Peyer's patch (tissue), 4 donors: ENCODE data around the gene ZNF526. TPM values are rescaled to one million over a fixed set of nuclear protein-coding genes. Genes with fewer than 3 reads are reported as not detected.

Experiments
- DNase-seq, 3 donors: peaks; one replicate each; pipeline ENCODE4 v3.0.0-alpha.2; 2017 to 2019
- H3K27ac ChIP-seq, 4 donors: fragments of 200-600 bp; sonication (generic); one replicate each; pipeline ENCODE4 v1.5.1; 2016 to 2019
- H3K27me3 ChIP-seq, 2 donors: fragments of 200-600 bp; sonication (generic); one replicate each; pipeline ENCODE4 v1.5.1; 2019
- H3K36me3 ChIP-seq, 3 donors: fragments of 200-600 bp; sonication (generic); one replicate each; pipeline ENCODE4 v1.5.1; 2016 to 2019
- H3K4me1 ChIP-seq, 4 donors: fragments of 200-600 bp; sonication (generic); one replicate each; pipeline ENCODE4 v1.5.1; 2016 to 2019
- H3K4me3 ChIP-seq, 4 donors: fragments of 200-600 bp; sonication (generic); 1 replicate in 3 of 4; 2 replicates in 1 of 4; pipeline ENCODE4 v1.5.1; 2016 to 2019; ENCODE audit warnings: mild to moderate bottlenecking in 1 of 4
- H3K9me3 ChIP-seq, 4 donors: fragments of 200-600 bp; sonication (generic); one replicate each; pipeline ENCODE4 v1.5.1; 2016 to 2019; ENCODE audit warnings: mild to moderate bottlenecking in 1 of 4
- CTCF ChIP-seq, 6 experiments: fragments of 450-650 bp in 4 of 6; fragments of 200-600 bp in 2 of 6; sonication (generic) in 1 of 6; IDR thresholded peaks; one replicate each; pipeline ENCODE4 v1.5.1; 2017 to 2019; ENCODE audit warnings: antibody characterized with exemption in 6 of 6, mild to moderate bottlenecking in 3 of 6, moderate library complexity in 1 of 6
- POLR2A ChIP-seq, 2 donors: fragments of 450-650 bp; IDR thresholded peaks; one replicate each; pipeline ENCODE4 v1.5.1; 2017; ENCODE audit warnings: antibody characterized with exemption in 2 of 2, mild to moderate bottlenecking in 2 of 2, moderate library complexity in 2 of 2
- total RNA-seq, 4 donors: library from RNA; depleted of rRNA; stranded (reverse); fragments of >200 nt; gene quantifications; one replicate each; pipeline ENCODE4 v1.1.0, GENCODE V29; 2016

ZNF526 gene
- total RNA-seq, 4 donors from 2014 or later, result 9.1 to 14.0 (median 12.3) TPM

GRCh38 chr19:42242069-42242511 lies 22.0 kb downstream of the ZNF526 start:
- peak overlapping the region; percentile 73 to 97 (median 94) for H3K4me3 ChIP-seq
- peaks cover 0 to 16% (median 0%) of the 10 kb centered on the region in 3 donors for H3K36me3 ChIP-seq
- peak overlapping the region; percentile 89 to 97 (median 90) for H3K27ac ChIP-seq
- peaks cover 0 to 49% (median 18%) of the 10 kb centered on the region in 4 donors for H3K4me1 ChIP-seq
- H3K27me3 ChIP-seq, result no peaks in the 10 kb centered on the region
- no peak for DNase-seq
- TF ChIP-seq POLR2A (IDR thresholded peaks at IDR 0.05) (no peak), CTCF (IDR thresholded peaks at IDR 0.05) (no peak)
- no peaks in the 10 kb centered on the region for H3K9me3 ChIP-seq

- Histone ChIP-seq H3K4me1 (peaks cover 0 to 49% (median 18%) of the 10 kb centered on the region in 4 donors), H3K9me3 (no peaks in the 10 kb centered on the region), H3K4me3 (peak within 1 kb of the TSS; percentile 73 to 97 (median 94)), H3K36me3 (peaks cover 0 to 10% (median 0%) of the 10 kb centered on the region in 3 donors), H3K27ac (peak within 1 kb of the TSS; percentile 89 to 97 (median 90)), H3K27me3 (no peaks in the 10 kb centered on the region)
- peak; percentile 99 for DNase-seq
- TF ChIP-seq POLR2A (IDR thresholded peaks at IDR 0.05), result peak; percentile 93 to 96
- TF ChIP-seq CTCF (IDR thresholded peaks at IDR 0.05), result peak in 2 of 6 experiments; percentile 1 to 2
These were observed 22.6 kb downstream of the ZNF526 start, which contains the start of gene GSK3A for GRCh38 chr19:42242512-42243409. GSK3A (minus strand) TSS chr19:42242602; CDS start chr19:42242465, 137 bp downstream.

GRCh38 chr19:42244347-42245220 lies 24.5 kb downstream of the ZNF526 start:
- H3K27me3 ChIP-seq, result no peaks in the 10 kb centered on the region
- H3K4me1 ChIP-seq, result peaks cover 0 to 46% (median 18%) of the 10 kb centered on the region in 4 donors
- DNase-seq, result peak; percentile 93 to 97 (median 94)
- peak; percentile 65 to 67 for TF ChIP-seq POLR2A (IDR thresholded peaks at IDR 0.05)
- TF ChIP-seq CTCF (IDR thresholded peaks at IDR 0.05), result peak; percentile 38 to 84 (median 72)
- peak overlapping the region; percentile 73 to 97 (median 94) for H3K4me3 ChIP-seq
- no peaks in the 10 kb centered on the region for H3K9me3 ChIP-seq
- peaks cover 0 to 19% (median 0%) of the 10 kb centered on the region in 3 donors for H3K36me3 ChIP-seq
- H3K27ac ChIP-seq, result peak overlapping the region; percentile 89 to 97 (median 90)

GRCh38 chr19:42245231-42245630 lies 25.1 kb downstream of the ZNF526 start:
- Histone ChIP-seq H3K4me3 (peak overlapping the region in 2 of 4 donors; percentile 96 to 97), H3K27me3 (no peaks in the 10 kb centered on the region), H3K9me3 (no peaks in the 10 kb centered on the region), H3K4me1 (peaks cover 0 to 45% (median 18%) of the 10 kb centered on the region in 4 donors), H3K27ac (peak overlapping the region in 3 of 4 donors; percentile 89 to 97 (median 89)), H3K36me3 (peaks cover 0 to 21% (median 0%) of the 10 kb centered on the region in 3 donors)
- TF ChIP-seq CTCF (IDR thresholded peaks at IDR 0.05) (no peak), POLR2A (IDR thresholded peaks at IDR 0.05) (no peak)
- DNase-seq, result no peak
